CD14-positive monocyte (primary cell): ENCODE data around the gene VPS37B. TPM values are rescaled to one million over a fixed set of nuclear protein-coding genes. Genes with fewer than 3 reads are reported as not detected.
A peak's percentile ranks its signal among the peaks of the same experiment; 100 is the strongest.

Experiments used
- DNase-seq, 3 donors: peaks; one replicate each; pipeline ENCODE4 v3.0.0-alpha.2; 2011 to 2022
- H2AFZ ChIP-seq: 2 replicates; pipeline ENCODE4 v1.6.0; 2012; ENCODE audit warnings: mild to moderate bottlenecking, low read depth, low read length, inconsistent platforms; ENCODE audit not compliant: insufficient read depth, poor library complexity, severe bottlenecking
- H3K27ac ChIP-seq, 2 donors: 1 replicate in 1 of 2; 2 replicates in 1 of 2; pipeline ENCODE4 v1.5.1; 2012 to 2013; ENCODE audit warnings: low read length in 2 of 2, control low read depth in 1 of 2, inconsistent platforms in 1 of 2, low read depth in 1 of 2, mild to moderate bottlenecking in 1 of 2
- H3K27me3 ChIP-seq, 2 donors: one replicate each; pipeline versions ENCODE4 v1.6.0 to v1.6.1; 2011 to 2013; ENCODE audit warnings: low read length in 2 of 2; ENCODE audit not compliant: control insufficient read depth in 2 of 2, insufficient read depth in 2 of 2
- H3K36me3 ChIP-seq, 2 donors: replicated peaks in 1 of 2; 1 replicate in 1 of 2; 2 replicates in 1 of 2; pipeline versions ENCODE4 v1.5.1 to v1.6.1; 2012 to 2013; ENCODE audit warnings: low read length in 2 of 2, control low read depth in 1 of 2, inconsistent platforms in 1 of 2, mild to moderate bottlenecking in 1 of 2; ENCODE audit not compliant: insufficient read depth in 2 of 2, control insufficient read depth in 1 of 2
- H3K4me1 ChIP-seq, 2 donors: 1 replicate in 1 of 2; 2 replicates in 1 of 2; pipeline versions ENCODE4 v1.5.1 to v1.6.1; 2012 to 2013; ENCODE audit warnings: low read length in 2 of 2, control low read depth in 1 of 2, inconsistent platforms in 1 of 2, mild to moderate bottlenecking in 1 of 2, moderate library complexity in 1 of 2; ENCODE audit not compliant: insufficient read depth in 2 of 2, control insufficient read depth in 1 of 2
- H3K4me2 ChIP-seq: replicated peaks from 2 replicates; pipeline ENCODE3; 2012; ENCODE audit warnings: low read length, moderate library complexity, mild to moderate bottlenecking; ENCODE audit not compliant: poor library complexity, severe bottlenecking; ENCODE audit errors: extremely low read depth
- H3K4me3 ChIP-seq, 3 experiments: fragments of 200-600 bp in 1 of 3; sonication (generic) in 1 of 3; replicated peaks in 1 of 3; 1 replicate in 2 of 3; 2 replicates in 1 of 3; pipeline ENCODE4 v1.5.1; 2011 to 2013; ENCODE audit warnings: low read length in 3 of 3, mild to moderate bottlenecking in 3 of 3, control low read depth in 2 of 3, low read depth in 2 of 3, inconsistent platforms in 1 of 3, moderate library complexity in 1 of 3
- H3K79me2 ChIP-seq: 2 replicates; pipeline ENCODE4 v1.6.0; 2012; ENCODE audit warnings: mild to moderate bottlenecking, control low read depth, inconsistent platforms, low read length, moderate library complexity; ENCODE audit not compliant: insufficient read depth
- H3K9ac ChIP-seq: 2 replicates; pipeline ENCODE4 v1.6.0; 2017; ENCODE audit warnings: low read length, mild to moderate bottlenecking; ENCODE audit not compliant: insufficient read depth, poor library complexity, severe bottlenecking
- H3K9me3 ChIP-seq, 2 donors: replicated peaks in 1 of 2; 1 replicate in 1 of 2; 2 replicates in 1 of 2; pipeline versions ENCODE4 v1.5.1 to v1.6.1; 2012 to 2013; ENCODE audit warnings: low read length in 2 of 2, control low read depth in 1 of 2; ENCODE audit not compliant: control insufficient read depth in 1 of 2, insufficient read depth in 1 of 2
- H4K20me1 ChIP-seq: 2 replicates; pipeline ENCODE4 v1.6.0; 2012; ENCODE audit warnings: mild to moderate bottlenecking, low read length, control low read depth, moderate library complexity; ENCODE audit not compliant: insufficient read depth
- H3K27ac Mint-ChIP-seq, 7 donors: one replicate each; pipeline ENCODE4 v1.8.0; 2020; ENCODE audit warnings: mild to moderate bottlenecking in 7 of 7, mixed read lengths in 7 of 7, moderate library complexity in 6 of 7, inconsistent platforms in 2 of 7
- H3K27me3 Mint-ChIP-seq, 3 donors: one replicate each; pipeline ENCODE4 v1.8.0; 2021 to 2022; ENCODE audit warnings: low read depth in 3 of 3, mild to moderate bottlenecking in 3 of 3, mixed read lengths in 3 of 3, moderate library complexity in 3 of 3, inconsistent platforms in 1 of 3
- H3K36me3 Mint-ChIP-seq, 2 donors: one replicate each; pipeline ENCODE4 v1.8.0; 2020; ENCODE audit warnings: mixed read lengths in 2 of 2, inconsistent platforms in 1 of 2, mild to moderate bottlenecking in 1 of 2
- H3K4me1 Mint-ChIP-seq: one replicate; pipeline ENCODE4 v1.8.0; 2020; ENCODE audit warnings: mild to moderate bottlenecking, mixed read lengths
- H3K4me3 Mint-ChIP-seq, 2 donors: one replicate each; pipeline ENCODE4 v1.8.0; 2020; ENCODE audit warnings: mild to moderate bottlenecking in 2 of 2, mixed read lengths in 2 of 2, moderate library complexity in 1 of 2
- H3K9me3 Mint-ChIP-seq, 7 donors: one replicate each; pipeline ENCODE4 v1.8.0; 2020 to 2022; ENCODE audit warnings: mixed read lengths in 7 of 7, mild to moderate bottlenecking in 6 of 7, moderate library complexity in 6 of 7, inconsistent platforms in 2 of 7
- CTCF ChIP-seq: fragments of 200-600 bp; IDR thresholded peaks from one replicate; pipeline ENCODE4 v1.8.0; 2022; ENCODE audit warnings: antibody characterized with exemption, mild to moderate bottlenecking
- WGBS: methylation state at CpG from one replicate; pipeline ENCODE4 v1.1.5; 2013; ENCODE audit warnings: missing lambda C conversion rate; ENCODE audit not compliant: insufficient coverage; 5-methylcytosine and 5-hydroxymethylcytosine counted together
- intact Hi-C, 2 donors: fragments of 100-400 bp; cut with micrococcal nuclease; formaldehyde crosslinking; loops; one replicate each; pipeline versions ENCODE4 v1.15.0 to v1.15.1; 2023
- polyA plus RNA-seq, 3 donors: library from polyadenylated mRNA; depleted of rRNA in 1 of 3; unstranded in 2 of 3; stranded (reverse) in 1 of 3; fragments of 300-500 nt in 2 of 3; fragments of >200 nt in 1 of 3; fragmentation: Illumina TruSeq in 2 of 3; gene quantifications; 1 replicate in 2 of 3; 2 replicates in 1 of 3; pipeline ENCODE4 v1.2.3, GENCODE V29; 2012 to 2021

The VPS37B gene
- polyA plus RNA-seq, 3 donors: 12.3 to 34.3 (median 16.4) TPM

- Histone ChIP-seq H3K9ac (peak overlapping the region; percentile 35), H3K79me2 (peaks cover 78% of the 10 kb centered on the region), H3K4me3 (peak overlapping the region in 2 of 3 experiments; percentile 28 to 67), H2AFZ (no peak overlapping the region), H4K20me1 (peaks cover 80% of the 10 kb centered on the region), H3K4me1 (peaks cover 85 to 90% of the 10 kb centered on the region in 2 donors), H3K4me2 (peak overlapping the region; percentile 66), H3K27ac (peak overlapping the region; percentile 63 to 87), H3K9me3 (peaks cover 0 to 3% of the 10 kb centered on the region in 2 donors), H3K27me3 (peaks cover 0 to 3% of the 10 kb centered on the region in 2 donors), H3K36me3 (no peaks in the 10 kb centered on the region)
- TF ChIP-seq CTCF: no peak
- peak overlapping the region; percentile 77 to 94 (median 91) for H3K27ac Mint-ChIP-seq
- peak overlapping the region; percentile 37 to 58 for H3K4me3 Mint-ChIP-seq
- DNase-seq: peak in 2 of 3 donors; percentile 73 to 74
- peaks cover 3 to 7% (median 6%) of the 10 kb centered on the region in 7 donors for H3K9me3 Mint-ChIP-seq
- peaks cover 0 to 9% (median 5%) of the 10 kb centered on the region in 3 donors for H3K27me3 Mint-ChIP-seq
- H3K36me3 Mint-ChIP-seq: peaks cover 8 to 20% of the 10 kb centered on the region in 2 donors
- peaks cover 87% of the 10 kb centered on the region for H3K4me1 Mint-ChIP-seq
- intact Hi-C loops: loop anchor here in 1 of 2 donors (5.0 kb wide), 1 partner anchor 55 kb away; no protein-coding TSS in a partner anchor
- 13% methylated on average over 7 of the region's 10 CpGs for WGBS
These were observed 4.0 kb downstream of the VPS37B start for GRCh38 chr12:122891661-122892525.

- WGBS: 2% methylated on average over 7 of the region's 13 CpGs
- peaks cover 88% of the 10 kb centered on the region for H3K4me1 Mint-ChIP-seq
These were observed 6.0 kb downstream of the VPS37B start for GRCh38 chr12:122889761-122890520.

More at GRCh38 chr12:122889761-122890520, 6.0 kb downstream of the VPS37B start:
- no peak for TF ChIP-seq CTCF
- Mint-ChIP-seq H3K36me3 (peaks cover 5 to 16% of the 10 kb centered on the region in 2 donors), H3K27ac (peak overlapping the region; percentile 97 to 100 (median 99)), H3K27me3 (peaks cover 0 to 2% (median 2%) of the 10 kb centered on the region in 3 donors), H3K4me3 (peak overlapping the region; percentile 75 to 93), H3K9me3 (no peaks in the 10 kb centered on the region)
- peak overlapping the region; percentile 72 for H3K9ac ChIP-seq
- no peak overlapping the region for H2AFZ ChIP-seq
- DNase-seq: peak in 2 of 3 donors; percentile 36 to 47
- H3K4me3 ChIP-seq: peak overlapping the region in 1 of 3 experiments; percentile 67
- intact Hi-C loops: loop anchor here (2.0 to 5.0 kb wide), 2 partner anchors 57 kb away; no protein-coding TSS in a partner anchor
- H4K20me1 ChIP-seq: peaks cover 97% of the 10 kb centered on the region
- peaks cover 87% of the 10 kb centered on the region for H3K79me2 ChIP-seq
- no peaks in the 10 kb centered on the region for H3K27me3 ChIP-seq
- H3K36me3 ChIP-seq: no peaks in the 10 kb centered on the region
- no peaks in the 10 kb centered on the region for H3K9me3 ChIP-seq
- H3K27ac ChIP-seq: peak overlapping the region; percentile 89 to 97
- H3K4me2 ChIP-seq: peak overlapping the region; percentile 68
- H3K4me1 ChIP-seq: peaks cover 87 to 92% of the 10 kb centered on the region in 2 donors
